HG03095 (cell line): ENCODE results near the gene RNF144A.
A peak's percentile ranks its signal among the peaks of the same experiment; 100 is the strongest.

ENCODE experiments used
- ATAC-seq: cut with Tn5 transposase; IDR thresholded peaks from one replicate; pipeline ENCODE4 v1.9.1; 2021; ENCODE audit warnings: moderate library complexity; ENCODE audit not compliant: unreplicated experiment

RNF144A gene

DNA sequence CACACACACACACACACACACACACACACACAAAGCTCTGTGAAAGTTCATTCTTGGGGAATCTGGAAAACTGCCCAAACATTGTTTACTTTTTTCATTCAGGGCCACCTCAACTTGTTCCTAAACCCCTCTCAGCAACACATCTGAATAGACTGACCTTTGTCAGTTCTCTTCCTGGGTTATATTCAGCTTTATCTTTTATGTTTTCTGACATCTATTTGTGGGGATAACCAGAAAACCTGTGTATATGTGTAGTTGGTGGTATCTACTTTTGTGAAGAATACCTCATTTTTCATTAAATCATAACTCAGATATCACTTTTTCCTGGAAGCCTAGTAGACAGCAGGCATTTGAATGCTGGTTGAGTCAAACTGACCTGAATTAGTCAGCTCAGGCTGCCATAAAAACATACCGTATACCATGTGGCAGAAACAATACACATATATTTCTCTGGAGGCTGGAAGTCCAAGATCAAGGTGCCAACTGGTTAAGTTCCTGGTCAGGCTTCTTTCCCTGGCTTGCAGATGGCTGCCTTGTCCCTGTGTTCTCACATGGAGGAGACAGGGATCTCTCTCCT lies 11.0 kb upstream of the RNF144A start:
- no peak for ATAC-seq

- ATAC-seq, result no peak
Measured at GRCh38 chr2:6908291-6908690, 8.9 kb upstream of the RNF144A start.

- peak; percentile 99 for ATAC-seq
Measured at GRCh38 chr2:6909431-6910385, 7.5 kb upstream of the RNF144A start.

DNA sequence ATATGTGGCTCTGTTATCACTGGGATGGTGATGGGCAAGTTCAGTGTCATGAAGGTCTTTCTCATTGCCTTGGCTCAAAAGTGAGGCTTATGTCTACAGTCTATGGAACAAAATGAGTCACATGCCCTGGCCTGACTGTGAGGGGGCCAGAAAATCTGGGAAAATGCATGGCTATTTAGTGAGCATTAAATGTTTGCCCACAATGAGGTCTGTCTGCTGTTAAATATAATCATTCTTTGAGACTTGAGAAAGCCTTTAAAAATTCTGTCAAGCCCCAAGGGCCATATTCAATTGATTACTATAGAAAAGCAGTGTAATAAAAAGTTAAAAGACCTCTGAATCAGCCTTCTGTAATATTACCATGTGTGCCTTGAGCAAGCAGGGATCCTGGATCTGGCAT lies 5.5 kb upstream of the RNF144A start:
- no peak for ATAC-seq

DNA sequence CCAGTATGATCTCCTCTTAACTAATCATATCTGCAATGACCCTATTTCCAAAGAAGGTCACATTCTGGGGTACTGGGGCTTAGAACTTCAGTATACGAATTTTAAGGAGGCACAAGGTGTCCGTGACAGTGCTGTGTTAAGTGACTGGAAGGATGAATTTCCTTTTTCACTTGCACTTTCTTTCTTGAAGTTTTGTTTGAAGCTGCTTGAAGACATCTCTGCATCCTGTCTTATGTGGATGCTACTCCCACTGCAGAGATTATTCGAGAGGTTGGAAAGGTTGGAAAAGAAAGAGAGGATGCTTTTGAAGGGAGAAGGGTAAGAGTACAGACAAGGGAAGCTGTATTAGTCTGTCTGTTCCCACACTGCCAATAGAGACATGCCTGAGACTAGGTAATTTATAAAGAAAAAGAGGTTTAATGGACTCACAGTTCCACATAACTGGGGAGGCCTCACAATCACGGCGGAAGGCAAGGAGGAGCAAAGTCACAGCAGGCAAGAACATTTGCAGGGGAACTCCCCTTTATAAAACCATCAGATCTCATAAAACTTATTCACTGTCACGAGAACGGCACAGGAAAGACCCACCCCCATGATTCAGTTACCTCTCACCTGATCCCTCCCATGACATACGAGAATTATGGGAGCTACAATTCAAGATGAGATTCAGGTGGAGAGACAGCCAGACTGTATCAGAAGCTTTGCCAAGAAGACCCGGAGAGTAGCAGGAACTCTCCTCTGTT lies 3.6 kb upstream of the RNF144A start:
- no peak for ATAC-seq

GRCh38 chr2:6914828-6915227 lies 2.4 kb upstream of the RNF144A start:
- no peak for ATAC-seq

DNA sequence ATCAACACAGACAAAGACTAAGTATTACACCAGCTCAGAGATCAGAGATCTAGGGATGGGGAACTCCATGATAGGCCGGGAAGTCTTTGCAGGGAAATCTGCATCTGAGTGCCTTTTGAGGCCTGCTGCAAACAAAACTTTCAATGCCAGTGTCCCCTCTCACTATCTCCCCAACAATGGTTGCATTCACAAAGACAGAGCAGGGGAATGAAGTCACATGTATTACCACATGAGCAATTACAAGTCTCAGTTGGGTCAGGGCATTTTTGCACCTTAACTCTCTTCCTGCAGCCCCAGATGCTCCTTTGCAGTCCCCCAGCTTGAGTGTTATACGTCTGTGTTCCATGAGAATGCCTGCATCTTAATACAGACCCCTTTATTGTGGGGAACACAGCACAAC lies 1.8 kb upstream of the RNF144A start:
- ATAC-seq, result no peak

DNA sequence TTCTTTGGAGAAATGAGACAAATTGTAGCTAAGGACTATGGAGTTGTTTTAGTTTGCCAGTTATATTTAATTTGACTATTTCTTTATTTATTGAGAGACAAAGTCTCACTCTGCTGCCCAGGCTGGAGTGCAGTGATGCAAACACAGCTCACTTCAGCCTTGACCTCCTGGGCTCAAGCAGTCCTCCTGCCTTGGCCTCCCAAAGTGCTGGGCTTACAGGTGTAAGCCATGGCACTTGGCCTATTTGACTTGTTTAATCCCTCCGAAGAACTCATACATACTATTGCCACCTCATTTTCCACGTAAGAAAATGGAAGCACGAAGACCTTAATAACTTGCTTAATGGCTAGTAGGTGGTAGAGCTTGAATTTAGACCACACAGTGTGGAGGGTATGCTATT lies 988 bp upstream of the RNF144A start:
- ATAC-seq, result no peak

GRCh38 chr2:6916736-6917070 lies 509 bp upstream of the RNF144A start:
- no peak for ATAC-seq

- no peak for ATAC-seq
Measured at GRCh38 chr2:6917761-6918421, 679 bp downstream of the RNF144A start.

DNA sequence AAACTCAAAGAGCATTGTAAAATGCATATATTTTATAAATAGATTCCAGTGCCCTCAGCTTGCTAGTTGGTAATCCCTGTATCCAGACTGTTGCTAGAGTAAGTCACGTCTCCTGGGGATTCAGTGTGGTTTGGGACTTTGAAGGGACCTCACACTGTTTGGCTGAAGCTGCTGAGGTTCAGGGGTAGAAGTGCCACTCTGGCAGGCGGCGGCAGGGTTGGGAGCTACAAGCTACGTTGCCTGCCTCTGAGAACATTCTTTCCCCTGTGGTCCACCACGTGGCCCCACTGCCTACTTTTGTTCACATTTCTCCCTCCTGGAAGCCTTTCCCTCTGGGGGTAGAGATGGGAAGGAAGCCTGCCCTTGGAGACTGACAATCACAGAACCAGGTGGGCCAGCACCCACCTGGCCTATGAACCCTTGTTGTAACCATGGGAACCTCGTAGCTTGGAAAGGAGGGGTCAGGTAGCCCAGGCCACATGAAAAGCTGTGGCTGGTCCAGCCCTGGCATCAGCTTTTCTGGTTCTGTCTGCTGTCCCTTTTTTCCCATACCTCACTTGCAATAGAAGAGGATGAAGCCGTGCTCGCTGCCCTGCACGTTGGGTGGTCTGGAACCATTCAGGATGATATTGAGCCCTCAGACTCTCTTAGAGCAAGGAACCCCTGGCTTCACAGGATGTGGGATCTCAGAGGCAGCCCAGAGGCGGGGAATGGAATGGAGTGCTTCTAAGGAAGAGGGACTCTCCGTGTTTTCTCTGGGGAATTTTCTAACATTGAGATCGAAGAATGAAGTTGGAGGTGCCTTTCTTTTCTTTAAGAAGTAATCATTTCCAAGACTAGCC lies 2.9 kb downstream of the RNF144A start:
- no peak for ATAC-seq

DNA sequence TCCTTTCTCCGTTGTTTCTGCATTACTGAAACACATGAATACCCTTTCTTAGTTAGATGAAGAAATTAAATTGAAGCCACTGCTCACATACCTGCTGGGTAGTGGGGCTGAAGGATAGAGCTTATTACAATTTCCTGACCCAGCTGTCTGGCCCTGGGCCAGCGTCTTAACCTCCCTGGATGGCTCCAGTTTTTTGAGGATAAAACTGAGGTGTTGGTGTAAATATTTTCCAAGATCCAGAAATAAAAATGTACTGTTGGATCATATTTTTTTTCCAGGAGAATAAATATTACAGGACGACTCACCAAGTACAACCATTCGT lies 3.5 kb downstream of the RNF144A start:
- no peak for ATAC-seq

DNA sequence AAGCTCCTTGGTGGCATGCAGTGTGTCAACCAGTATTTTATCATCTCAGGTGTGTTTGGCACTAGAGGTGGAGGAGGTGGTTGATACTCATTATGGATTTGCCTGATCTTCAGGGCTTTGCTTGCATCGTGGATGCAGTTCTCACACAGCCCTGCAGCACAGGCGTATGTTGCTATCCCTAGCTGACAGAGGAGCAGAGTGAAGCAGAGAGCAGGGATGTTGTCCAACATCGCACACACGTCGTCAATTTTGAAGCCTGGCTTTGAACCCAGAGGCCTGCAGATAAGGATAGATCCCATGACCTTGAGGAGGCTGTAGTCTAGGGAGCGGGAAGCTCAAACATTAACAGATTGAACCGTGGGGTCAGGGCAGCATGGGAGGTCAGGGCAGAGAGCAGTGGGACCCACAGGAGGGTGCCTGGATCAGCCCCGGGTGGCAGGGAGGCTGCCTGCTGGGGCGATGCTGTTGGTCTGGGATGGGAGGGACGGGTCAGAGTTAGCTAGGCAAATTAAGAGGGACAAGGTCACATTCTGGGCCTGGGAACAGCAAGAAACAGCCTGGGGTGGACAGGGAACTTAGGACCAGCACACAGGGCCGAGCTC lies 4.2 kb downstream of the RNF144A start:
- ATAC-seq, result no peak

- no peak for ATAC-seq
Measured at GRCh38 chr2:6922201-6922656, 5.0 kb downstream of the RNF144A start.

DNA sequence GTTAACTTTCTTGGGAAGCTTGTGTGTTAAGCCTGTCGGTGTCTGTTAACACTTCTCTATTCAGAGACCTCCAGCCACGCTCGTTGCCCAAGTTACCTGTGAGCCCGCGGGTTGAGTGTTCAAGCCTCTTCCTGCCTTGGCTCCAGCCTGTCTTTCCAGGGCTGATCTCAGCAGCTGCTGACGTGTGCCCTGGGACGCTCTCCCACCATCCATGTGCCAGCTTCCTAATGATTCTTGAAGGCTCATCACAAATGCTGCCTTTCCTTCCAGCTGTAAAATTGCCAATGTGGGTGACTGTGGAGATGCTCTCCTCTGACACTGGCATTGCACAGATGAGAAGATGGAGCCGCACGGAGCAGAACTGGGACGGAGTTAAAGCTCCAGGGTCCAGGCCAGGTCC lies 6.1 kb downstream of the RNF144A start:
- ATAC-seq, result no peak

GRCh38 chr2:6924101-6924923 lies 7.1 kb downstream of the RNF144A start:
- ATAC-seq, result no peak

DNA sequence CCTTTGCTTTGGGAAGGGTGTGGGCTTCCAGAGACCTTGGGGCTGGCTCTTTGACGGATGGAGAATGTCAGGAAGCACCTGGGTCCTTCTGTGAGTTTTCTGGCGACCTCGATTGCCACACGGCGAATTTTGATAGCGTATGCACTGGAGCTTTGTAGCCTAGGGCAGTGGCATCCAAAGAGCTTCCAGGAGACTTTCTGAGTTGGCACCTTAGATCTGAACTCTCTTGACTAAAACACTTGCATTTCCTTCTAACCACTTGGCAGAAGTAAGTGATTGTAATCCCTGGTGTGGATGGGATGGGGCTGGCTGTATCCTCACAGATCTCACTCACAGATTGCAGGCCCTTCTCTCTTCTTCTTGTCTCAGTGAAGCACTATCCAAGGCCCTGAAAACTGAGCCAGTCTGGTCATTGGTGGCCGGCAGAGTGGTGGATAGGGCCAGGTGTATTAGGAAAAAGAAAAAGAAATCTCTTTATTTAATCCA lies 7.8 kb downstream of the RNF144A start:
- no peak for ATAC-seq

GRCh38 chr2:6926071-6926732 lies 9.0 kb downstream of the RNF144A start:
- no peak for ATAC-seq

DNA sequence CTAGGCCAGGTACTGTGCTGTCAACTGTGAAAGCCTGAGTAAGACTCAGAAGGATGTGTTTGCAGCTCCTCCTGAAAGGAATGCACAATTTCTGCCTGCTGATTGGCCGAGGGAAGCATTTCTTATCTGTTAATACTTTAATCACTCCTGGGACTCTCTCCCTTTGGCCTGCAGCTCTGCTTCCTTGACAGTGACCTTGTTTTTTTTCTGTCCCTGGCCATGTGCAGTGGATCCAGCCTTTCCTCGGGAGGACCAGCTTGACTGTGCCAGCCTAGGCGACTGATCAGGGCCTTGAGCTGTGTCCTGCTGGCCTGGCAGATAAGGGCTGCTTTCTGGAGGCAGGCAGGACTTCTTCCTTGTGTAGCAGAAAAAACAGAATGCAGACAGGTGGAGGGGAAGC lies 10.0 kb downstream of the RNF144A start:
- ATAC-seq, result no peak
